WI38 (cell line): ENCODE results near the gene SPATS2.

Experiments used
- H3K4me3 ChIP-seq: 2 replicates; pipeline ENCODE4 v1.5.1; 2011; ENCODE audit warnings: low read depth, mild to moderate bottlenecking, control low read depth, low read length
- CTCF ChIP-seq: IDR thresholded peaks from 2 replicates; pipeline ENCODE4 v1.5.1; 2012; ENCODE audit warnings: low read depth, mild to moderate bottlenecking, control low read depth, low read length

Gene SPATS2

DNA sequence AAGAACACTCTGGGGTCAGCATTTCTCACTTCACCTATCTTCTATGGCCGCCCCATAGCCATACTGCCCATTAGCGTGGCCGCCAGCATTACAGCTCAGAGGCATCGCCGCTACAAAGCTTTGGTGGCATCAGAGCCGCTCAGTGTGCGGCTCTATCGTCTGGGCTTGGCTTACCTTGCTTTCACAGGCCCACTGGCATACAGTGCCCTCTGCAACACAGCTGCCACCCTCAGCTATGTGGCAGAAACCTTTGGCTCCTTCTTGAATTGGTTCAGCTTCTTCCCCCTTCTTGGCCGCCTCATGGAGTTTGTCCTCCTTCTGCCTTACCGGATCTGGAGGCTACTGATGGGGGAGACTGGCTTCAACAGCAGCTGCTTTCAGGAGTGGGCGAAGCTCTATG, 18.0 kb upstream of the SPATS2 start:
- no peak overlapping the region for H3K4me3 ChIP-seq
- TF ChIP-seq CTCF: no peak

GRCh38 chr12:49352351-49352750, 14.9 kb upstream of the SPATS2 start:
- TF ChIP-seq CTCF: no peak
- H3K4me3 ChIP-seq: no peak overlapping the region

DNA sequence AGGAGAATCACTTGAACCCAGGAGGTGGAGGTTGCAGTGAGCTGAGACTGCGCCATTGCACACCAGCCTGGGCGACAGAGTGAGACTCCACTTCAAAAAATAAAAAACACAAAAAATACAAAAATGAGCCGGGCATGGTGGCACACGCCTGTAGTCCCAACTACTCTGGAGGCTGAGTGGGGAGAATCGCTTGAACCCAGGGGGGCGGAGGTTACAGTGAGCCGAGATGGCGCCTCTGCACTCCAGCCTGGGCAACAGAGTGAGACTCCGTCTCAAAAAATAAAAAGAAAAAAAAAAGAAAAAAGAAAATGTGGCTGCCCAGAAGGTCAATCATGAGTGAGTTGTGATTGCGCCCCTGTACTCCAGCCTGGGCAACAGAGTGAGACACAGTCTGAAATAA, 11.3 kb upstream of the SPATS2 start:
- H3K4me3 ChIP-seq: no peak overlapping the region
- TF ChIP-seq CTCF: no peak

DNA sequence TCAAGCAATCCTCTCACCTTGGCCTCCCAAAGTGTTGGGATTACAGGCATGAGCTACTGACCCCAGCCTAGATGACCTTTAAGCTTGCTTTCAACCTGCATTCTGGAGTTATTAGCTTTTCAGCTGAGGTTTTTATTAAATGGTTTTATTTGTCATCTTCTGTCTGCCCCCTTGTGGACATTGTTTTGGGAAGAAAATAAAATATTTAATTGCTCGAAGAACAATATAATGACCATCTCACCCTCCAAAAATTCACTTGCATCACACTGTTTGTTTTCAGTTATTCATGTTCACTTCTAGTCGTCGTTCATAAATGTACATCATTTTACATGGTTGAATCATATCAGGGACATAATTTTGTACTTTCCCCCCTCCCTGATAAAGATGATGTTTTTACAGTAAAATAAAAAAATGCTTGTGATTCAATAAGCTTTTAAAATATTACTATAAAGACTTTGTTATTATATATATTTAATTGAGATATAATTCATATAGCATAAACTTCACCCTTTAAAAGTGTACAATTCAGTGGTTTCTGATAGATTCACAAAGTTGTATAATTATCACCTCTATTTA, 10.1 kb upstream of the SPATS2 start:
- peak; percentile 16; the same call in 1 of the 2 replicates for TF ChIP-seq CTCF
- no peak overlapping the region for H3K4me3 ChIP-seq

GRCh38 chr12:49358483-49359141, 8.7 kb upstream of the SPATS2 start:
- no peak overlapping the region for H3K4me3 ChIP-seq
- peak; percentile 74 for TF ChIP-seq CTCF

DNA sequence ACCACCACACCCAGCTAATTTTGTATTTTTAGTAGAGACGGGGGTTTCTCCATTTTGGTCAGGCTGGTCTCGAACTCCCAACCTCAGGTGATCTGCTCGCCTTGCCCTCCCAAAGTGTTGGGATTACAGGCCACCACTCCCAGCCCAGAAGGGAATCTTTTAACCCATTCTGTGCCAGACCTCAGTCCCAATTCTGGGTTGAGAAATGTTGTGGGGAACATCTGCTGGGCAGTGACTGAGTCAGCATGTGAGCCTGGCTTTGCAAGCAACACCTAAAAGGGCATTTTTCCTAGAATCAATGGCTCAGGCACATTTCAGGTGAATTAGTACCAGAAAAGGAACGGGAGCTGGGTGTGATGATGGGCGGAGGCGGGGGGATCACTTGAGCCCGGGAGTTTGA, 7.6 kb upstream of the SPATS2 start:
- H3K4me3 ChIP-seq: no peak overlapping the region
- no peak for TF ChIP-seq CTCF

- no peak overlapping the region for H3K4me3 ChIP-seq
Observed at GRCh38 chr12:49362077-49362476, 5.2 kb upstream of the SPATS2 start.

More at GRCh38 chr12:49362077-49362476, 5.2 kb upstream of the SPATS2 start:
- TF ChIP-seq CTCF: no peak
